CD8-positive, alpha-beta memory T cell (primary cell): Measurements from ENCODE around the gene VASP. TPM values are rescaled to one million over a fixed set of nuclear protein-coding genes. Genes with fewer than 3 reads are reported as not detected.
A peak's percentile ranks its signal among the peaks of the same experiment; 100 is the strongest.

Experiments
- CTCF ChIA-PET: fragments of 350-600 bp; sonication (Branson Sonifier 250); formaldehyde crosslinking; loops from one replicate; lab custom pipeline; 2021; ENCODE audit warnings: antibody characterized with exemption; lab: Charles Lee
- POLR2A ChIA-PET: fragments of 350-600 bp; sonication (Branson Sonifier 250); formaldehyde crosslinking; loops from one replicate; lab custom pipeline; 2021; ENCODE audit warnings: antibody characterized with exemption; lab: Charles Lee
- DNase-seq, 5 donors: peaks; one replicate each; pipeline versions ENCODE4 v3.0.0 to v3.0.0-alpha.2; 2020 to 2022; ENCODE audit warnings: mixed read lengths in 1 of 5
- H3K27ac ChIP-seq: one replicate; pipeline ENCODE4 v1.7.0; 2013; ENCODE audit warnings: low read depth, mild to moderate bottlenecking, low read length, moderate library complexity
- H3K27me3 ChIP-seq: 2 replicates; pipeline ENCODE4 v1.7.0; 2013; ENCODE audit warnings: low read length, mild to moderate bottlenecking; ENCODE audit not compliant: insufficient read depth, poor library complexity, severe bottlenecking
- H3K36me3 ChIP-seq: 2 replicates; pipeline ENCODE4 v1.7.0; 2013; ENCODE audit warnings: mild to moderate bottlenecking, low read length, moderate library complexity; ENCODE audit not compliant: insufficient read depth
- H3K4me1 ChIP-seq: 2 replicates; pipeline ENCODE4 v1.7.0; 2013; ENCODE audit warnings: mild to moderate bottlenecking, low read length, moderate library complexity; ENCODE audit not compliant: insufficient read depth
- H3K4me3 ChIP-seq: 2 replicates; pipeline ENCODE4 v1.7.0; 2013; ENCODE audit warnings: mild to moderate bottlenecking, low read length
- H3K9me3 ChIP-seq: 2 replicates; pipeline ENCODE4 v1.7.0; 2013; ENCODE audit warnings: mild to moderate bottlenecking, low read length
- H3K27ac Mint-ChIP-seq, 8 donors: one replicate each; pipeline ENCODE4 v1.8.0; 2020 to 2021; ENCODE audit warnings: mixed read lengths in 8 of 8, mild to moderate bottlenecking in 6 of 8, inconsistent platforms in 3 of 8, moderate library complexity in 3 of 8
- H3K27me3 Mint-ChIP-seq, 2 donors: one replicate each; pipeline ENCODE4 v1.8.0; 2020 to 2021; ENCODE audit warnings: mixed read lengths in 2 of 2, mild to moderate bottlenecking in 1 of 2, moderate library complexity in 1 of 2
- H3K36me3 Mint-ChIP-seq, 3 donors: one replicate each; pipeline ENCODE4 v1.8.0; 2020 to 2021; ENCODE audit warnings: mixed read lengths in 3 of 3, inconsistent platforms in 1 of 3, mild to moderate bottlenecking in 1 of 3
- H3K4me1 Mint-ChIP-seq, 3 donors: one replicate each; pipeline ENCODE4 v1.8.0; 2020 to 2021; ENCODE audit warnings: mixed read lengths in 3 of 3, inconsistent platforms in 1 of 3, mild to moderate bottlenecking in 1 of 3
- H3K4me3 Mint-ChIP-seq, 7 donors: one replicate each; pipeline ENCODE4 v1.8.0; 2020 to 2021; ENCODE audit warnings: mixed read lengths in 7 of 7, mild to moderate bottlenecking in 6 of 7, moderate library complexity in 4 of 7, inconsistent platforms in 2 of 7
- H3K9me3 Mint-ChIP-seq, 5 donors: one replicate each; pipeline ENCODE4 v1.8.0; 2020 to 2022; ENCODE audit warnings: mixed read lengths in 5 of 5, mild to moderate bottlenecking in 3 of 5, moderate library complexity in 2 of 5, inconsistent platforms in 1 of 5
- polyA plus RNA-seq: library from polyadenylated mRNA; unstranded; fragments of 300-500 nt; fragmentation: Illumina TruSeq; gene quantifications from one replicate; pipeline ENCODE4 v1.2.3, GENCODE V29; 2021
- total RNA-seq, 2 experiments: library from RNA; stranded (reverse); gene quantifications; one replicate each; pipeline ENCODE4 v1.2.3, GENCODE V29; 2021

The VASP gene
- total and polyA plus RNA-seq, 3 experiments from 2014 or later: 61.8 to 170 (median 154) TPM

GRCh38 chr19:45564131-45564780, 57.0 kb downstream of the VASP start:
- ChIA-PET POLR2A (no interaction called here), CTCF (interaction anchor here (0.6 kb wide), 1 partner anchor 279 kb away, joined by 3 read pairs; no protein-coding TSS in a partner anchor)
- Histone ChIP-seq H3K27ac (no peak overlapping the region), H3K9me3 (no peaks in the 10 kb centered on the region), H3K4me3 (no peak overlapping the region), H3K27me3 (no peaks in the 10 kb centered on the region), H3K4me1 (peaks cover 19% of the 10 kb centered on the region), H3K36me3 (no peaks in the 10 kb centered on the region)
- no peaks in the 10 kb centered on the region for H3K9me3 Mint-ChIP-seq
- H3K27me3 Mint-ChIP-seq: no peaks in the 10 kb centered on the region
- no peaks in the 10 kb centered on the region for H3K36me3 Mint-ChIP-seq
- peaks cover 5 to 16% (median 15%) of the 10 kb centered on the region in 3 donors for H3K4me1 Mint-ChIP-seq
- H3K4me3 Mint-ChIP-seq: no peak overlapping the region
- DNase-seq: no peak
- peak overlapping the region in 3 of 8 donors; percentile 17 to 42 (median 32) for H3K27ac Mint-ChIP-seq

DNA sequence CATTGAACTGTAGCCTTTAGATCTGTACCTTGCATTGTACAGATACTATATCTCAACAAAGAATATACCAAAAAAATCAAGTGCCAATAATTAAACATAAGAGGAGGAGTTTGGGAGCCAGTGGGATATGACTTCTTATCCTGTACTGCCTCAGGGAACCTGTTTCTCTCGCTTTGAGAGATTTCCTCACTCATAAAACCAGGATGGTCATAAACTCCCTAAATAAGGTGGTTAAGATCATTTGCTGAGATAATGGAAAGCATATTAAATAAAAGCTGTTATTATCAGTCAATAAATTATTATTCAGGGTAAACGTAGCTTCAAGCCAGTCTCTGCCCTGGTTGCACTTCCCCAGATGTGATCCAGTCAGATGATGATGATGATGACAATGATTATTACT, 60.3 kb downstream of the VASP start:
- H3K27ac ChIP-seq: no peak overlapping the region
- no peak overlapping the region for H3K4me3 Mint-ChIP-seq
- H3K27me3 ChIP-seq: no peaks in the 10 kb centered on the region
- no peaks in the 10 kb centered on the region for H3K27me3 Mint-ChIP-seq
- peaks cover 19% of the 10 kb centered on the region for H3K4me1 ChIP-seq
- H3K4me3 ChIP-seq: no peak overlapping the region
- CTCF ChIA-PET: interaction anchor here (0.7 to 1.2 kb wide), 3 partner anchors 9 to 462 kb away, joined by 3 to 4 read pairs (median 3); no protein-coding TSS in a partner anchor
- H3K36me3 ChIP-seq: no peaks in the 10 kb centered on the region
- H3K27ac Mint-ChIP-seq: peak overlapping the region in 1 of 8 donors; percentile 38
- peaks cover 9 to 16% (median 11%) of the 10 kb centered on the region in 3 donors for H3K4me1 Mint-ChIP-seq
- no peak for DNase-seq
- POLR2A ChIA-PET: no interaction called here
- H3K36me3 Mint-ChIP-seq: no peaks in the 10 kb centered on the region
- H3K9me3 ChIP-seq: no peaks in the 10 kb centered on the region
- no peaks in the 10 kb centered on the region for H3K9me3 Mint-ChIP-seq

- Histone ChIP-seq H3K4me3 (no peak overlapping the region), H3K9me3 (no peaks in the 10 kb centered on the region), H3K27ac (no peak overlapping the region), H3K36me3 (no peaks in the 10 kb centered on the region), H3K4me1 (peaks cover 9% of the 10 kb centered on the region), H3K27me3 (no peaks in the 10 kb centered on the region)
- Mint-ChIP-seq H3K9me3 (no peaks in the 10 kb centered on the region), H3K4me3 (no peak overlapping the region), H3K27me3 (no peaks in the 10 kb centered on the region), H3K27ac (peak overlapping the region in 1 of 8 donors; percentile 21), H3K4me1 (peaks cover 7 to 9% (median 7%) of the 10 kb centered on the region in 3 donors), H3K36me3 (no peaks in the 10 kb centered on the region)
- no peak for DNase-seq
- ChIA-PET POLR2A (no interaction called here), CTCF (interaction anchor here (0.7 kb wide), 1 partner anchor 45 kb away, joined by 3 read pairs; no protein-coding TSS in a partner anchor)
Observed at GRCh38 chr19:45568732-45569131, 61.5 kb downstream of the VASP start.

- H3K4me1 Mint-ChIP-seq: peaks cover 7 to 9% (median 7%) of the 10 kb centered on the region in 3 donors
Observed at GRCh38 chr19:45569619-45570421, 62.5 kb downstream of the VASP start.

GRCh38 chr19:45571457-45572220, 64.4 kb downstream of the VASP start:
- POLR2A ChIA-PET: no interaction called here

More at GRCh38 chr19:45569619-45570421, 62.5 kb downstream of the VASP start:
- Mint-ChIP-seq H3K27me3 (no peaks in the 10 kb centered on the region), H3K9me3 (no peaks in the 10 kb centered on the region), H3K36me3 (peaks cover 0 to 4% (median 0%) of the 10 kb centered on the region in 3 donors), H3K27ac (peak overlapping the region in 3 of 8 donors; percentile 1 to 77 (median 55)), H3K4me3 (peak overlapping the region in 1 of 7 donors; percentile 51)
- Histone ChIP-seq H3K4me1 (no peaks in the 10 kb centered on the region), H3K27me3 (no peaks in the 10 kb centered on the region), H3K4me3 (no peak overlapping the region), H3K9me3 (no peaks in the 10 kb centered on the region), H3K36me3 (no peaks in the 10 kb centered on the region), H3K27ac (no peak overlapping the region)
- peak; percentile 25 to 59 (median 41) for DNase-seq
- POLR2A ChIA-PET: no interaction called here
- CTCF ChIA-PET: interaction anchor here (0.7 to 3.0 kb wide), 2 partner anchors 11 to 75 kb away, joined by 3 to 6 read pairs; no protein-coding TSS in a partner anchor

DNA sequence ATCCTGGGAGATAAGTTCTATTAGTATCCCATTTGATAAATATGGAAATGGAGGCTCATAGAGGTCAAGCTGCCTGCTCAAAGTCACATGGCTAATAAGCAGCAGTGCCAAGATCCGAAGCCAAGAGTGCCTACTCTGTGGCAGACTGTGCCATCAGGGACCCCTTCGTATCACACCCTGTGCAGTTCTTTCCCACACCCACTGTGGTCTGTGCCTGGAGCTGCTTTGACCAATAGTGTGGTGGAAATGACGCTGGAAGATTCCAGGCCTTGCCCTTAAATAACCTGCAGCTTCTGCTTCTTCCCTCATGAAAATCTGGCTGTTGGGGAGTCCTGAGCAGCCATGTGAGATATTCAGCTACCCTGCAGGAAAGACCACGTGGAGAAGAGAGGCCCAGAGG, 67.2 kb downstream of the VASP start:
- Mint-ChIP-seq H3K4me1 (peaks cover 9 to 18% (median 16%) of the 10 kb centered on the region in 3 donors), H3K4me3 (no peak overlapping the region), H3K36me3 (peaks cover 0 to 6% (median 2%) of the 10 kb centered on the region in 3 donors), H3K27me3 (peaks cover 0 to 1% of the 10 kb centered on the region in 2 donors), H3K9me3 (no peaks in the 10 kb centered on the region), H3K27ac (no peak overlapping the region)
- Histone ChIP-seq H3K36me3 (no peaks in the 10 kb centered on the region), H3K27ac (no peak overlapping the region), H3K4me3 (no peak overlapping the region), H3K27me3 (no peaks in the 10 kb centered on the region), H3K4me1 (no peaks in the 10 kb centered on the region), H3K9me3 (no peaks in the 10 kb centered on the region)
- POLR2A ChIA-PET: no interaction called here
- CTCF ChIA-PET: no interaction called here
- DNase-seq: no peak

More at GRCh38 chr19:45571457-45572220, 64.4 kb downstream of the VASP start:
- H3K9me3 Mint-ChIP-seq: no peaks in the 10 kb centered on the region
- Histone ChIP-seq H3K4me3 (no peak overlapping the region), H3K9me3 (no peaks in the 10 kb centered on the region), H3K27ac (no peak overlapping the region), H3K4me1 (no peaks in the 10 kb centered on the region), H3K27me3 (no peaks in the 10 kb centered on the region), H3K36me3 (no peaks in the 10 kb centered on the region)
- CTCF ChIA-PET: interaction anchor here (3.0 kb wide), 1 partner anchor 13 kb away, joined by 6 read pairs; no protein-coding TSS in a partner anchor
- peaks cover 7 to 9% (median 7%) of the 10 kb centered on the region in 3 donors for H3K4me1 Mint-ChIP-seq
- no peak for DNase-seq
- H3K36me3 Mint-ChIP-seq: peaks cover 0 to 4% (median under 1%) of the 10 kb centered on the region in 3 donors
- H3K4me3 Mint-ChIP-seq: no peak overlapping the region
- H3K27ac Mint-ChIP-seq: no peak overlapping the region
- no peaks in the 10 kb centered on the region for H3K27me3 Mint-ChIP-seq

- POLR2A ChIA-PET: no interaction called here
- Mint-ChIP-seq H3K27ac (no peak overlapping the region), H3K4me1 (peaks cover 4 to 11% (median 10%) of the 10 kb centered on the region in 3 donors), H3K9me3 (no peaks in the 10 kb centered on the region), H3K4me3 (no peak overlapping the region), H3K27me3 (peaks cover 0 to 1% of the 10 kb centered on the region in 2 donors), H3K36me3 (peaks cover 0 to 6% (median 2%) of the 10 kb centered on the region in 3 donors)
- no peaks in the 10 kb centered on the region for H3K4me1 ChIP-seq
- H3K4me3 ChIP-seq: no peak overlapping the region
- no peaks in the 10 kb centered on the region for H3K27me3 ChIP-seq
- no peaks in the 10 kb centered on the region for H3K36me3 ChIP-seq
- CTCF ChIA-PET: no interaction called here
- no peak overlapping the region for H3K27ac ChIP-seq
- peak in 1 of 5 donors; percentile 1 for DNase-seq
- H3K9me3 ChIP-seq: no peaks in the 10 kb centered on the region
Observed at GRCh38 chr19:45575216-45575615, 67.9 kb downstream of the VASP start.
